GM23338 (cell line): ENCODE measurements around the gene WIPF3. TPM values are rescaled to one million over a fixed set of nuclear protein-coding genes. Genes with fewer than 3 reads are reported as not detected.

ENCODE experiments used
- ATAC-seq: fragments of 200-7000 bp; cut with Tn5 transposase; 3 replicates; pipeline ENCODE4 v1.9.1; 2020
- DNase-seq: peaks from one replicate; pipeline ENCODE4 v3.0.0-alpha.2; 2015; ENCODE audit warnings: low spot score
- H2AFZ ChIP-seq: fragments of 200-600 bp; sonication (generic); 2 replicates; pipeline ENCODE4 v1.8.0; 2016; ENCODE audit warnings: antibody characterized with exemption, mild to moderate bottlenecking, moderate library complexity
- H3F3A ChIP-seq: fragments of 200-600 bp; sonication (generic); replicated peaks from 2 replicates; pipeline ENCODE4 v1.8.0; 2017; ENCODE audit warnings: antibody characterized with exemption, mixed run types, low read depth
- H3K27ac ChIP-seq: fragments of 200-600 bp; sonication (generic); 2 replicates; pipeline ENCODE4 v1.6.1; 2016; ENCODE audit warnings: low read depth
- H3K27me3 ChIP-seq: fragments of 200-600 bp; sonication (generic); 2 replicates; pipeline ENCODE4 v1.8.0; 2016; ENCODE audit warnings: mild to moderate bottlenecking, mixed run types, moderate library complexity; ENCODE audit not compliant: insufficient read depth
- H3K36me3 ChIP-seq: fragments of 200-600 bp; sonication (generic); 2 replicates; pipeline ENCODE4 v1.8.0; 2016; ENCODE audit warnings: mild to moderate bottlenecking; ENCODE audit not compliant: insufficient read depth
- H3K4me1 ChIP-seq: fragments of 200-600 bp; sonication (generic); 2 replicates; pipeline ENCODE4 v1.8.0; 2016; ENCODE audit warnings: mild to moderate bottlenecking, moderate library complexity; ENCODE audit not compliant: insufficient read depth
- H3K4me2 ChIP-seq: fragments of 200-600 bp; sonication (generic); 2 replicates; pipeline ENCODE4 v1.7.1; 2017; ENCODE audit warnings: mixed run types
- H3K4me3 ChIP-seq: fragments of 200-600 bp; sonication (generic); 2 replicates; pipeline ENCODE4 v1.6.1; 2016; ENCODE audit warnings: mixed run types
- H3K79me2 ChIP-seq: fragments of 200-600 bp; sonication (generic); replicated peaks from 2 replicates; pipeline ENCODE4 v1.8.0; 2017; ENCODE audit warnings: mild to moderate bottlenecking; ENCODE audit not compliant: insufficient read depth
- H3K9me2 ChIP-seq: fragments of 200-600 bp; sonication (generic); 2 replicates; pipeline ENCODE4 v1.8.0; 2017; ENCODE audit not compliant: insufficient read depth
- H4K20me1 ChIP-seq: fragments of 200-600 bp; sonication (generic); replicated peaks from 2 replicates; pipeline ENCODE4 v1.8.0; 2017; ENCODE audit warnings: mild to moderate bottlenecking; ENCODE audit not compliant: insufficient read depth
- H3K27ac Mint-ChIP-seq: 2 replicates; pipeline ENCODE4 v1.8.0; 2020; ENCODE audit warnings: inconsistent platforms, mild to moderate bottlenecking, moderate library complexity, mixed read lengths
- H3K27me3 Mint-ChIP-seq: 3 replicates; pipeline ENCODE4 v1.8.0; 2022; ENCODE audit warnings: low read depth, mild to moderate bottlenecking, moderate library complexity, mixed read lengths, inconsistent platforms; ENCODE audit not compliant: insufficient read depth, poor library complexity
- H3K36me3 Mint-ChIP-seq: 3 replicates; pipeline ENCODE4 v1.8.0; 2021; ENCODE audit warnings: low read depth, mild to moderate bottlenecking, inconsistent platforms, moderate library complexity, mixed read lengths
- H3K4me1 Mint-ChIP-seq: 3 replicates; pipeline ENCODE4 v1.8.0; 2020; ENCODE audit warnings: mild to moderate bottlenecking, inconsistent platforms, mixed read lengths
- H3K4me3 Mint-ChIP-seq: 3 replicates; pipeline ENCODE4 v1.8.0; 2021; ENCODE audit warnings: moderate library complexity, mild to moderate bottlenecking, inconsistent platforms, mixed read lengths
- H3K9me3 Mint-ChIP-seq: 3 replicates; pipeline ENCODE4 v1.8.0; 2020; ENCODE audit warnings: moderate library complexity, mild to moderate bottlenecking, inconsistent platforms, mixed read lengths
- CREB1 ChIP-seq: fragments of 250-450 bp; sonication (Bioruptor Pico); IDR thresholded peaks from 2 replicates; pipeline ENCODE4 v1.5.0; 2020; ENCODE audit warnings: low read depth, mild to moderate bottlenecking, moderate library complexity
- EZH2 ChIP-seq: fragments of 200-600 bp; sonication (generic); IDR thresholded peaks from one replicate; pipeline ENCODE4 v1.8.0; 2017; ENCODE audit warnings: antibody characterized with exemption, mild to moderate bottlenecking, low read depth; ENCODE audit not compliant: unreplicated experiment
- EZH2phosphoT487 ChIP-seq: fragments of 200-600 bp; sonication (generic); IDR thresholded peaks from one replicate; pipeline ENCODE4 v1.8.1; 2018; ENCODE audit warnings: antibody characterized with exemption; ENCODE audit not compliant: unreplicated experiment
- JUNB ChIP-seq: IDR thresholded peaks from one replicate; pipeline ENCODE4 v1.6.1; 2016; ENCODE audit warnings: antibody characterized with exemption; ENCODE audit not compliant: unreplicated experiment
- NANOG ChIP-seq: IDR thresholded peaks from 2 replicates; pipeline ENCODE4 v1.6.1; 2016; ENCODE audit warnings: antibody characterized with exemption, borderline replicate concordance
- POLR2AphosphoS5 ChIP-seq: IDR thresholded peaks from 2 replicates; pipeline ENCODE4 v1.6.1; 2016; ENCODE audit warnings: antibody characterized with exemption, low read depth
- STAT1 ChIP-seq: IDR thresholded peaks from one replicate; pipeline ENCODE4 v1.6.1; 2016; ENCODE audit warnings: antibody characterized with exemption; ENCODE audit not compliant: unreplicated experiment
- ZNF114 ChIP-seq: fragments of 250-450 bp; sonication (Bioruptor Pico); IDR thresholded peaks from 2 replicates; pipeline ENCODE4 v1.5.0; 2020; ENCODE audit warnings: mild to moderate bottlenecking, moderate library complexity
- ZNF331 ChIP-seq: fragments of 250-450 bp; sonication (Bioruptor Pico); IDR thresholded peaks from 2 replicates; pipeline ENCODE4 v1.5.0; 2020; ENCODE audit warnings: low read depth, mild to moderate bottlenecking, moderate library complexity
- polyA plus RNA-seq: library from polyadenylated mRNA; unstranded; fragments of >200 nt; fragmentation: Nextera tagmentation; extraction: Ambion mirVana; gene quantifications from 2 replicates; pipeline ENCODE4 v1.2.1, GENCODE V29; 2016
- total RNA-seq: library from RNA; depleted of rRNA; stranded (reverse); fragments of >200 nt; shearing (Covaris generic); gene quantifications from 2 replicates; pipeline ENCODE4 v1.2.3, GENCODE V29; 2014
- TF ChIP-seq, protein P1 (sequence below): fragments of 250-450 bp; sonication (Bioruptor Pico); IDR thresholded peaks from 2 replicates; pipeline ENCODE4 v1.5.0; 2020; ENCODE audit warnings: mild to moderate bottlenecking, moderate library complexity
- TF ChIP-seq, protein P2 (sequence below), 2 experiments: fragments of 200-600 bp in 1 of 2; sonication (generic) in 1 of 2; conservative IDR thresholded peaks; 2 replicates each; pipeline versions ENCODE4 v1.5.1 to v1.6.1; 2016 to 2017; ENCODE audit warnings: antibody characterized with exemption in 2 of 2, low read depth in 2 of 2, mild to moderate bottlenecking in 2 of 2, moderate library complexity in 1 of 2
- TF ChIP-seq, protein P3 (sequence below): IDR thresholded peaks from 2 replicates; pipeline ENCODE4 v1.6.1; 2016; ENCODE audit warnings: antibody characterized with exemption
- TF ChIP-seq, protein P4 (sequence below): IDR thresholded peaks from one replicate; pipeline ENCODE4 v1.6.1; 2018; ENCODE audit warnings: antibody characterized with exemption; ENCODE audit not compliant: unreplicated experiment

Gene WIPF3
- total and polyA plus RNA-seq, 2 experiments from 2014 or later: 5.7 to 11.4 TPM

DNA sequence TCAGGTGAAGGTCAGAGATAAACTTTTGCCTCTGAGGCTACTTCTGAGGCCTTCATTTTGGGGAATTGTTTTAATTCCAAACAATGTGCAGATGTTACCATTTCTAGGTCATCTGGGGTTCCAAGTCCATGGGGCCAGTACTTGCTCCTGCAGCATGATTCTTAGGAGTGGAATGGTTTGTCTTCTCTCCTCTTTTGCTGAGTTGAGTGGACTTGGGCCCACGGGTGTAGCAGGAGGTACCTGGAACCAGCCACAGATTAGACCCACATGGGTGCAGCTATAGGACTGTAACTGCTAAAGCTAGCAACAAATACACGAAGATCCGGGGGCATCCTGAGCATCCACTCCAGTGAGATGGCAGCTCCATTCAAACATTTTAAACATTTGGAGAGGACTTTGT, 41.6 kb downstream of the WIPF3 start:
- no peaks in the 10 kb centered on the region for H3K9me3 Mint-ChIP-seq
- no peaks in the 10 kb centered on the region for H3K27me3 ChIP-seq
- peaks cover 6% of the 10 kb centered on the region for H3K27me3 Mint-ChIP-seq

More for the DNA sequence above, 41.6 kb downstream of the WIPF3 start:
- Mint-ChIP-seq H3K4me1 (peaks cover 3% of the 10 kb centered on the region), H3K36me3 (no peaks in the 10 kb centered on the region), H3K27ac (no peak overlapping the region), H3K4me3 (no peak overlapping the region)
- Histone ChIP-seq H3K79me2 (no peaks in the 10 kb centered on the region), H3K4me3 (no peak overlapping the region), H3K4me1 (no peaks in the 10 kb centered on the region), H3K27ac (no peak overlapping the region), H3K36me3 (no peaks in the 10 kb centered on the region), H3K9me2 (no peaks in the 10 kb centered on the region), H3K4me2 (no peak overlapping the region), H2AFZ (no peak overlapping the region), H3F3A (no peaks in the 10 kb centered on the region), H4K20me1 (no peaks in the 10 kb centered on the region)
- no peak for ATAC-seq
- no peak for DNase-seq
- no peak for TF ChIP-seq JUNB
- TF ChIP-seq, protein P1, sequence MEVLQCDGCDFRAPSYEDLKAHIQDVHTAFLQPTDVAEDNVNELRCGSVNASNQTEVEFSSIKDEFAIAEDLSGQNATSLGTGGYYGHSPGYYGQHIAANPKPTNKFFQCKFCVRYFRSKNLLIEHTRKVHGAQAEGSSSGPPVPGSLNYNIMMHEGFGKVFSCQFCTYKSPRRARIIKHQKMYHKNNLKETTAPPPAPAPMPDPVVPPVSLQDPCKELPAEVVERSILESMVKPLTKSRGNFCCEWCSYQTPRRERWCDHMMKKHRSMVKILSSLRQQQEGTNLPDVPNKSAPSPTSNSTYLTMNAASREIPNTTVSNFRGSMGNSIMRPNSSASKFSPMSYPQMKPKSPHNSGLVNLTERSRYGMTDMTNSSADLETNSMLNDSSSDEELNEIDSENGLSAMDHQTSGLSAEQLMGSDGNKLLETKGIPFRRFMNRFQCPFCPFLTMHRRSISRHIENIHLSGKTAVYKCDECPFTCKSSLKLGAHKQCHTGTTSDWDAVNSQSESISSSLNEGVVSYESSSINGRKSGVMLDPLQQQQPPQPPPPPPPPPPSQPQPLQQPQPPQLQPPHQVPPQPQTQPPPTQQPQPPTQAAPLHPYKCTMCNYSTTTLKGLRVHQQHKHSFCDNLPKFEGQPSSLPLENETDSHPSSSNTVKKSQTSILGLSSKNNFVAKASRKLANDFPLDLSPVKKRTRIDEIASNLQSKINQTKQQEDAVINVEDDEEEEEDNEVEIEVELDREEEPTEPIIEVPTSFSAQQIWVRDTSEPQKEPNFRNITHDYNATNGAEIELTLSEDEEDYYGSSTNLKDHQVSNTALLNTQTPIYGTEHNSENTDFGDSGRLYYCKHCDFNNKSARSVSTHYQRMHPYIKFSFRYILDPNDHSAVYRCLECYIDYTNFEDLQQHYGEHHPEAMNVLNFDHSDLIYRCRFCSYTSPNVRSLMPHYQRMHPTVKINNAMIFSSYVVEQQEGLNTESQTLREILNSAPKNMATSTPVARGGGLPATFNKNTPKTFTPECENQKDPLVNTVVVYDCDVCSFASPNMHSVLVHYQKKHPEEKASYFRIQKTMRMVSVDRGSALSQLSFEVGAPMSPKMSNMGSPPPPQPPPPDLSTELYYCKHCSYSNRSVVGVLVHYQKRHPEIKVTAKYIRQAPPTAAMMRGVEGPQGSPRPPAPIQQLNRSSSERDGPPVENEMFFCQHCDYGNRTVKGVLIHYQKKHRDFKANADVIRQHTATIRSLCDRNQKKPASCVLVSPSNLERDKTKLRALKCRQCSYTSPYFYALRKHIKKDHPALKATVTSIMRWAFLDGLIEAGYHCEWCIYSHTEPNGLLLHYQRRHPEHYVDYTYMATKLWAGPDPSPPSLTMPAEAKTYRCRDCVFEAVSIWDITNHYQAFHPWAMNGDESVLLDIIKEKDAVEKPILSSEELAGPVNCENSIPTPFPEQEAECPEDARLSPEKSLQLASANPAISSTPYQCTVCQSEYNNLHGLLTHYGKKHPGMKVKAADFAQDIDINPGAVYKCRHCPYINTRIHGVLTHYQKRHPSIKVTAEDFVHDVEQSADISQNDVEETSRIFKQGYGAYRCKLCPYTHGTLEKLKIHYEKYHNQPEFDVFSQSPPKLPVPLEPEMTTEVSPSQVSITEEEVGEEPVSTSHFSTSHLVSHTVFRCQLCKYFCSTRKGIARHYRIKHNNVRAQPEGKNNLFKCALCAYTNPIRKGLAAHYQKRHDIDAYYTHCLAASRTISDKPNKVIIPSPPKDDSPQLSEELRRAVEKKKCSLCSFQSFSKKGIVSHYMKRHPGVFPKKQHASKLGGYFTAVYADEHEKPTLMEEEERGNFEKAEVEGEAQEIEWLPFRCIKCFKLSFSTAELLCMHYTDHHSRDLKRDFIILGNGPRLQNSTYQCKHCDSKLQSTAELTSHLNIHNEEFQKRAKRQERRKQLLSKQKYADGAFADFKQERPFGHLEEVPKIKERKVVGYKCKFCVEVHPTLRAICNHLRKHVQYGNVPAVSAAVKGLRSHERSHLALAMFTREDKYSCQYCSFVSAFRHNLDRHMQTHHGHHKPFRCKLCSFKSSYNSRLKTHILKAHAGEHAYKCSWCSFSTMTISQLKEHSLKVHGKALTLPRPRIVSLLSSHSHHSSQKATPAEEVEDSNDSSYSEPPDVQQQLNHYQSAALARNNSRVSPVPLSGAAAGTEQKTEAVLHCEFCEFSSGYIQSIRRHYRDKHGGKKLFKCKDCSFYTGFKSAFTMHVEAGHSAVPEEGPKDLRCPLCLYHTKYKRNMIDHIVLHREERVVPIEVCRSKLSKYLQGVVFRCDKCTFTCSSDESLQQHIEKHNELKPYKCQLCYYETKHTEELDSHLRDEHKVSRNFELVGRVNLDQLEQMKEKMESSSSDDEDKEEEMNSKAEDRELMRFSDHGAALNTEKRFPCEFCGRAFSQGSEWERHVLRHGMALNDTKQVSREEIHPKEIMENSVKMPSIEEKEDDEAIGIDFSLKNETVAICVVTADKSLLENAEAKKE (CRISPR knock-in tag): no peak
- TF ChIP-seq CREB1 (CRISPR knock-in tag): no peak
- no peak for TF ChIP-seq NANOG
- TF ChIP-seq, protein P2, sequence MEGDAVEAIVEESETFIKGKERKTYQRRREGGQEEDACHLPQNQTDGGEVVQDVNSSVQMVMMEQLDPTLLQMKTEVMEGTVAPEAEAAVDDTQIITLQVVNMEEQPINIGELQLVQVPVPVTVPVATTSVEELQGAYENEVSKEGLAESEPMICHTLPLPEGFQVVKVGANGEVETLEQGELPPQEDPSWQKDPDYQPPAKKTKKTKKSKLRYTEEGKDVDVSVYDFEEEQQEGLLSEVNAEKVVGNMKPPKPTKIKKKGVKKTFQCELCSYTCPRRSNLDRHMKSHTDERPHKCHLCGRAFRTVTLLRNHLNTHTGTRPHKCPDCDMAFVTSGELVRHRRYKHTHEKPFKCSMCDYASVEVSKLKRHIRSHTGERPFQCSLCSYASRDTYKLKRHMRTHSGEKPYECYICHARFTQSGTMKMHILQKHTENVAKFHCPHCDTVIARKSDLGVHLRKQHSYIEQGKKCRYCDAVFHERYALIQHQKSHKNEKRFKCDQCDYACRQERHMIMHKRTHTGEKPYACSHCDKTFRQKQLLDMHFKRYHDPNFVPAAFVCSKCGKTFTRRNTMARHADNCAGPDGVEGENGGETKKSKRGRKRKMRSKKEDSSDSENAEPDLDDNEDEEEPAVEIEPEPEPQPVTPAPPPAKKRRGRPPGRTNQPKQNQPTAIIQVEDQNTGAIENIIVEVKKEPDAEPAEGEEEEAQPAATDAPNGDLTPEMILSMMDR (conservative IDR thresholded peaks at IDR 0.05; ENCODE audit: low read depth in 2 of 2): no peak
- TF ChIP-seq EZH2: no peak
- TF ChIP-seq, protein P3, sequence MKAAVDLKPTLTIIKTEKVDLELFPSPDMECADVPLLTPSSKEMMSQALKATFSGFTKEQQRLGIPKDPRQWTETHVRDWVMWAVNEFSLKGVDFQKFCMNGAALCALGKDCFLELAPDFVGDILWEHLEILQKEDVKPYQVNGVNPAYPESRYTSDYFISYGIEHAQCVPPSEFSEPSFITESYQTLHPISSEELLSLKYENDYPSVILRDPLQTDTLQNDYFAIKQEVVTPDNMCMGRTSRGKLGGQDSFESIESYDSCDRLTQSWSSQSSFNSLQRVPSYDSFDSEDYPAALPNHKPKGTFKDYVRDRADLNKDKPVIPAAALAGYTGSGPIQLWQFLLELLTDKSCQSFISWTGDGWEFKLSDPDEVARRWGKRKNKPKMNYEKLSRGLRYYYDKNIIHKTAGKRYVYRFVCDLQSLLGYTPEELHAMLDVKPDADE: no peak
- no peak for TF ChIP-seq EZH2phosphoT487
- no peak for TF ChIP-seq STAT1
- TF ChIP-seq, protein P4, sequence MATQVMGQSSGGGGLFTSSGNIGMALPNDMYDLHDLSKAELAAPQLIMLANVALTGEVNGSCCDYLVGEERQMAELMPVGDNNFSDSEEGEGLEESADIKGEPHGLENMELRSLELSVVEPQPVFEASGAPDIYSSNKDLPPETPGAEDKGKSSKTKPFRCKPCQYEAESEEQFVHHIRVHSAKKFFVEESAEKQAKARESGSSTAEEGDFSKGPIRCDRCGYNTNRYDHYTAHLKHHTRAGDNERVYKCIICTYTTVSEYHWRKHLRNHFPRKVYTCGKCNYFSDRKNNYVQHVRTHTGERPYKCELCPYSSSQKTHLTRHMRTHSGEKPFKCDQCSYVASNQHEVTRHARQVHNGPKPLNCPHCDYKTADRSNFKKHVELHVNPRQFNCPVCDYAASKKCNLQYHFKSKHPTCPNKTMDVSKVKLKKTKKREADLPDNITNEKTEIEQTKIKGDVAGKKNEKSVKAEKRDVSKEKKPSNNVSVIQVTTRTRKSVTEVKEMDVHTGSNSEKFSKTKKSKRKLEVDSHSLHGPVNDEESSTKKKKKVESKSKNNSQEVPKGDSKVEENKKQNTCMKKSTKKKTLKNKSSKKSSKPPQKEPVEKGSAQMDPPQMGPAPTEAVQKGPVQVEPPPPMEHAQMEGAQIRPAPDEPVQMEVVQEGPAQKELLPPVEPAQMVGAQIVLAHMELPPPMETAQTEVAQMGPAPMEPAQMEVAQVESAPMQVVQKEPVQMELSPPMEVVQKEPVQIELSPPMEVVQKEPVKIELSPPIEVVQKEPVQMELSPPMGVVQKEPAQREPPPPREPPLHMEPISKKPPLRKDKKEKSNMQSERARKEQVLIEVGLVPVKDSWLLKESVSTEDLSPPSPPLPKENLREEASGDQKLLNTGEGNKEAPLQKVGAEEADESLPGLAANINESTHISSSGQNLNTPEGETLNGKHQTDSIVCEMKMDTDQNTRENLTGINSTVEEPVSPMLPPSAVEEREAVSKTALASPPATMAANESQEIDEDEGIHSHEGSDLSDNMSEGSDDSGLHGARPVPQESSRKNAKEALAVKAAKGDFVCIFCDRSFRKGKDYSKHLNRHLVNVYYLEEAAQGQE: no peak
- no peak for TF ChIP-seq ZNF114 (CRISPR knock-in tag)
- no peak for TF ChIP-seq ZNF331 (CRISPR knock-in tag)
- TF ChIP-seq POLR2AphosphoS5: no peak
